Caco-2 (cell line): ENCODE measurements around the gene CFAP107. TPM values are rescaled to one million over a fixed set of nuclear protein-coding genes. Genes with fewer than 3 reads are reported as not detected.

Experiments used
- BruUV-seq: library from RNA; stranded (reverse); fragments of 400-500 nt; replicated peaks from 2 replicates; lab custom pipeline; 2021; lab: Mats Ljungman, UMichigan
- CTCF ChIA-PET: fragments of 300-600 bp; sonication (Branson Sonifier 250); formaldehyde crosslinking; loops from one replicate; lab custom pipeline; 2022; ENCODE audit warnings: antibody characterized with exemption; lab: Charles Lee
- POLR2A ChIA-PET: fragments of 300-600 bp; sonication (Branson Sonifier 250); formaldehyde crosslinking; loops from one replicate; lab custom pipeline; 2022; ENCODE audit warnings: antibody characterized with exemption; lab: Charles Lee
- DNase-seq, 2 experiments: peaks; one replicate each; pipeline versions ENCODE4 v3.0.0 to v3.0.0-alpha.2; 2020 to 2022
- H3K27me3 ChIP-seq: replicated peaks from 2 replicates; pipeline ENCODE4 v1.6.0; 2011; ENCODE audit warnings: low read length; ENCODE audit not compliant: control insufficient read depth, insufficient read depth
- H3K36me3 ChIP-seq: 2 replicates; pipeline ENCODE4 v1.5.1; 2011; ENCODE audit warnings: low read length; ENCODE audit not compliant: control insufficient read depth, insufficient read depth
- H3K4me1 ChIP-seq: fragments of 250-450 bp; sonication (Bioruptor Pico); 2 replicates; pipeline ENCODE4 v1.5.1; 2020; ENCODE audit warnings: mild to moderate bottlenecking
- H3K4me3 ChIP-seq: 2 replicates; pipeline ENCODE4 v1.5.1; 2011; ENCODE audit warnings: low read depth, mild to moderate bottlenecking, control low read depth, low read length
- H3K9me3 ChIP-seq: fragments of 250-450 bp; sonication (Bioruptor Pico); 2 replicates; pipeline ENCODE4 v1.5.1; 2020; ENCODE audit warnings: mild to moderate bottlenecking, moderate library complexity
- H3K27ac Mint-ChIP-seq: one replicate; pipeline ENCODE4 v1.8.0; 2022; ENCODE audit warnings: mixed read lengths; ENCODE audit not compliant: unreplicated experiment
- H3K27me3 Mint-ChIP-seq: one replicate; pipeline ENCODE4 v1.8.0; 2022; ENCODE audit warnings: mixed read lengths; ENCODE audit not compliant: insufficient read depth, unreplicated experiment
- H3K36me3 Mint-ChIP-seq: one replicate; pipeline ENCODE4 v1.8.0; 2022; ENCODE audit warnings: mild to moderate bottlenecking, mixed read lengths; ENCODE audit not compliant: insufficient read depth, unreplicated experiment
- H3K4me1 Mint-ChIP-seq: one replicate; pipeline ENCODE4 v1.8.0; 2022; ENCODE audit warnings: low read depth, mixed read lengths; ENCODE audit not compliant: unreplicated experiment
- H3K4me3 Mint-ChIP-seq: one replicate; pipeline ENCODE4 v1.8.0; 2022; ENCODE audit warnings: mild to moderate bottlenecking, moderate library complexity, mixed read lengths; ENCODE audit not compliant: unreplicated experiment
- H3K9me3 Mint-ChIP-seq: one replicate; pipeline ENCODE4 v1.8.0; 2022; ENCODE audit warnings: mixed read lengths; ENCODE audit not compliant: unreplicated experiment
- CTCF ChIP-seq, 2 experiments: fragments of 200-600 bp in 1 of 2; IDR thresholded peaks; 1 replicate in 1 of 2; 2 replicates in 1 of 2; pipeline versions ENCODE4 v1.5.1 to v1.8.0; 2011 to 2022; ENCODE audit warnings: antibody characterized with exemption in 1 of 2, control low read depth in 1 of 2, inconsistent platforms in 1 of 2, low read depth in 1 of 2, low read length in 1 of 2, mild to moderate bottlenecking in 1 of 2, moderate library complexity in 1 of 2; ENCODE audit not compliant: insufficient read depth in 1 of 2, severe bottlenecking in 1 of 2, unreplicated experiment in 1 of 2
- intact Hi-C: fragments of 100-400 bp; cut with micrococcal nuclease; formaldehyde crosslinking; loops from one replicate; pipeline ENCODE4 v1.10.0; 2022; ENCODE audit not compliant: unreplicated experiment
- total RNA-seq: library from RNA; stranded (reverse); gene quantifications from 2 replicates; pipeline ENCODE4 v1.2.3, GENCODE V29; 2022

The CFAP107 gene
- total RNA-seq, 1 experiment from 2014 or later, result not detected

DNA sequence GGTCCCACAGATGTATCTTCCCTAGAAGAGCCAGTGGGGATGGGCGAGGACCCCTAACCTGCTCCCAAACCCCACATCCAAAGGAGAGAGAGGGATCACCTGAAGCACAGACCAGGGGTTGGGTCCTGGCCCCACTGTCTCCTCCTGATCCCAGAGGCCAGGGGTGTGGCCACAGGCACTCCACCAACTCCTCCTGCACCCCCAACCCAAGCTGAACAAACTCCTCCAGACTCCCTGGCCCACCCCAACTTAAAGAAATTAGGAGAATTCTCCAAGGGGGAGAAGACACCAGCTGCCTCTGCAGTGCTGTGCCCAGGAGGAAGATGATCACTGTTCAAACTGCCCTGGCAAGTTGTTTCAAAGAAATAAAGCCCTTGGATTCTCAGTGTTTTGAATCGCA is 23.0 kb downstream of the CFAP107 start:
- no peak for TF ChIP-seq CTCF (IDR thresholded peaks at IDR 0.05; ENCODE audit: insufficient read depth in 1 of 2, low read depth in 1 of 2, low read length in 1 of 2, severe bottlenecking in 1 of 2, unreplicated experiment in 1 of 2)
- ChIA-PET CTCF (no interaction called here), POLR2A (no interaction called here)
- Mint-ChIP-seq H3K27me3 (peaks cover 11% of the 10 kb centered on the region), H3K9me3 (no peaks in the 10 kb centered on the region), H3K4me3 (no peak overlapping the region), H3K27ac (no peak overlapping the region), H3K4me1 (no peaks in the 10 kb centered on the region), H3K36me3 (no peaks in the 10 kb centered on the region)
- Histone ChIP-seq H3K36me3 (no peaks in the 10 kb centered on the region), H3K4me3 (no peak overlapping the region), H3K27me3 (no peaks in the 10 kb centered on the region; the same call in 1 of the 2 replicates), H3K4me1 (no peaks in the 10 kb centered on the region), H3K9me3 (no peaks in the 10 kb centered on the region)
- DNase-seq, result no peak
- intact Hi-C loops, result no loop called here
- no TSS peak for BruUV-seq

- intact Hi-C loops, result no loop called here
- no peaks in the 10 kb centered on the region for H3K36me3 Mint-ChIP-seq
- no peak for TF ChIP-seq CTCF (IDR thresholded peaks at IDR 0.05; ENCODE audit: insufficient read depth in 1 of 2, low read depth in 1 of 2, low read length in 1 of 2, severe bottlenecking in 1 of 2, unreplicated experiment in 1 of 2)
- POLR2A ChIA-PET, result no interaction called here
- Histone ChIP-seq H3K36me3 (no peaks in the 10 kb centered on the region), H3K27me3 (no peaks in the 10 kb centered on the region; the same call in 1 of the 2 replicates), H3K4me1 (no peaks in the 10 kb centered on the region), H3K4me3 (no peak overlapping the region), H3K9me3 (no peaks in the 10 kb centered on the region)
- H3K4me3 Mint-ChIP-seq, result no peak overlapping the region
- peaks cover 11% of the 10 kb centered on the region for H3K27me3 Mint-ChIP-seq
- H3K4me1 Mint-ChIP-seq, result no peaks in the 10 kb centered on the region
- BruUV-seq, result no TSS peak
- no peaks in the 10 kb centered on the region for H3K9me3 Mint-ChIP-seq
- no peak for DNase-seq
- H3K27ac Mint-ChIP-seq, result no peak overlapping the region
- CTCF ChIA-PET, result no interaction called here
Observed at GRCh38 chr1:12769976-12770505, 24.0 kb downstream of the CFAP107 start.

DNA sequence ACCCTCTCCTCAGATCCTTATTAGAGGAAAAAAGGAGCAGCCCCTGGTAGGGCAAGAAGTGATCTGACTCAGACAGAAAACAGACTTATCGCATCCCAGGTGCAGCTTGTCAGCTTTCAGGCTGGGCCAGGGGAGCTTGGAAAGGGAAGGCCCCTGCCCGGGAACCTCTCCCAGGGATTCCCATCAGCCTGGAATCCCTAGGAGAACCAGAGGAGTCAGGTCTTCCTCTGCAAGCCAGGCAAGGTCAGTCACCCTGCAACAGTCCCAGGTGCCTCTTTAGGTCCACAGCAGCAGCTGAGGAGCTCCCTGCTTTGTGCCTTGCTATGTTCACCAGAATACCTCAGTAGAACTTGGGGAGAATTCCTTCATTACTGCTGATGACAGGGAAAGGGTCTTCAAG is 24.6 kb downstream of the CFAP107 start:
- Histone ChIP-seq H3K9me3 (no peaks in the 10 kb centered on the region), H3K4me3 (no peak overlapping the region), H3K27me3 (no peaks in the 10 kb centered on the region; the same call in 1 of the 2 replicates), H3K36me3 (no peaks in the 10 kb centered on the region), H3K4me1 (no peaks in the 10 kb centered on the region)
- no peak overlapping the region for H3K4me3 Mint-ChIP-seq
- no peaks in the 10 kb centered on the region for H3K36me3 Mint-ChIP-seq
- ChIA-PET POLR2A (no interaction called here), CTCF (no interaction called here)
- TF ChIP-seq CTCF (IDR thresholded peaks at IDR 0.05; ENCODE audit: insufficient read depth in 1 of 2, low read depth in 1 of 2, low read length in 1 of 2, severe bottlenecking in 1 of 2, unreplicated experiment in 1 of 2), result no peak
- no peaks in the 10 kb centered on the region for H3K9me3 Mint-ChIP-seq
- H3K4me1 Mint-ChIP-seq, result no peaks in the 10 kb centered on the region
- BruUV-seq, result no TSS peak
- no peak for DNase-seq
- H3K27ac Mint-ChIP-seq, result no peak overlapping the region
- H3K27me3 Mint-ChIP-seq, result peaks cover 11% of the 10 kb centered on the region
- intact Hi-C loops, result no loop called here
